NCI-H526 treated with DMSO at 0.1 percent for 48 hours (cell line): ENCODE results near the gene ZNF281.
"Not testable (repeated sequence)": the region's sequence is repeated elsewhere in the genome, so short reads cannot be mapped to it uniquely, and the experiment has no call there.

Experiments
- DNase-seq: peaks from one replicate; lab custom pipeline; 2025; lab: John Stamatoyannopoulos, UW

The ZNF281 gene

GRCh38 chr1:200363264-200363933 lies 46.4 kb downstream of the ZNF281 start:
- no peak for DNase-seq

GRCh38 chr1:200362421-200362820 lies 47.4 kb downstream of the ZNF281 start:
- no peak for DNase-seq

- no peak for DNase-seq
Observed at GRCh38 chr1:200359610-200360163, 50.1 kb downstream of the ZNF281 start.

- not testable (repeated sequence) for DNase-seq
Observed at GRCh38 chr1:200357925-200358324, 51.9 kb downstream of the ZNF281 start.

- no peak for DNase-seq
Observed at GRCh38 chr1:200355801-200356200, 54.0 kb downstream of the ZNF281 start.
